ENCODE data around the gene KIAA1549.
"Not testable (repeated sequence)": the region's sequence is repeated elsewhere in the genome, so short reads cannot be mapped to it uniquely, and the experiment has no call there.

The KIAA1549 gene

GRCh38 chr7:138941545-138941944 lies 39.6 kb downstream of the KIAA1549 start:
- DNase-seq: no peak

DNA sequence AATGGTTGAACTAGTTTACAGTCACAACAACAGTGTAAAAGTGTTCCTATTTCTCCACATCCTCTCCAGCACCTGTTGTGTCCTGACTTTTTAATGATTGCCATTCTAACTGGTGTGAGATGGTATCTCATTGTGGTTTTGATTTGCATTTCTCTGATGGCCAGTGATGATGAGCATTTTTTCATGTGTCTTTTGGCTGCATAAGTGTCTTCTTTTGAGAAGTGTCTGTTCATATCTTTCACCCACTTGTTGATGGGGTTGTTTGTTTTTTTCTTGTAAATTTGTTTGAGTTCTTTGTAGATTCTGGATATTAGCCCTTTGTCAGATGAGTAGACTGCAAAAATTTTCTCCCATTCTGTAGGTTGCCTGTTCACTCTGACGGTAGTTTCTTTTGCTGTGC lies 40.6 kb downstream of the KIAA1549 start:
- not testable (repeated sequence) for DNase-seq

DNA sequence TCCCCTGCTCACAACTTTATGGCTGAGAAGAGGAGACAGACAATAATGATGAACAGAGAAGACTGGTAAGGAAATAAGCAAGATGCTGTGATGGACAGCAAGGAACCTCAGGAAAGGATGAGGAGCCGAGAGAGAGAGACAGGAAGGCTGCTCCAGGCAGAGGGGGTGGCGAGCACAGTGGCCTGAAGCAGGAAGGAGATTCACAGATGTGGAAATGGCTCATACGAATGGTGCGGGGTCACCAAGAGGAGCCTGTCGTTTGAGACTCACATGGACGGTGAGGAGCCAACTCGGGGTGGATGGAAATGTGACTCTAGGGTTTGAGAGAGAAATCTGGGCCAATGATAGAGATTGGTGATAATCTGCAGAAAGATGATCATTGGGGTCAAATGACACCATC lies 43.7 kb downstream of the KIAA1549 start:
- DNase-seq: no peak

GRCh38 chr7:138935465-138936011 lies 45.7 kb downstream of the KIAA1549 start:
- no peak for DNase-seq

DNA sequence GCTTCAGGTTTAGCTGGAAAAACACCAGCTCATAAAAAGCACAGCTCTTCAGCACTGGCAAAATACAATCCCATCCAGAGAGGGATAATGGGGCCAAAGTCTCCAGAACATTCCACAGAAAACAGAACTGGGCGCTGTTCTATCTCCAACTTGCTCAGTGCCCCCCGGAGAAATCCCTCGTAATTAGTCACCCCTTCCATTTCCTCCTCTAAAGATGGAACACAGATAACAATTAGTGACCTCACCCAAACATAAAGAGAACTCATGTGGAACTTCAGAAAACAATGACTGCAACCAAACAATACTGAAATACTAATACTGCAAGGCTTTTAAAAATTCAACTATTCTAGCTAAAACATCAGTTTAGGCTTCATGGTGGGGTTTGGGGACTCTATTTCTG lies 46.3 kb downstream of the KIAA1549 start:
- no peak for DNase-seq

GRCh38 chr7:138934367-138934766 lies 46.8 kb downstream of the KIAA1549 start:
- no peak for DNase-seq

GRCh38 chr7:138932870-138933269 lies 48.3 kb downstream of the KIAA1549 start:
- no peak for DNase-seq

GRCh38 chr7:138932427-138932826 lies 48.8 kb downstream of the KIAA1549 start:
- no peak for DNase-seq

DNA sequence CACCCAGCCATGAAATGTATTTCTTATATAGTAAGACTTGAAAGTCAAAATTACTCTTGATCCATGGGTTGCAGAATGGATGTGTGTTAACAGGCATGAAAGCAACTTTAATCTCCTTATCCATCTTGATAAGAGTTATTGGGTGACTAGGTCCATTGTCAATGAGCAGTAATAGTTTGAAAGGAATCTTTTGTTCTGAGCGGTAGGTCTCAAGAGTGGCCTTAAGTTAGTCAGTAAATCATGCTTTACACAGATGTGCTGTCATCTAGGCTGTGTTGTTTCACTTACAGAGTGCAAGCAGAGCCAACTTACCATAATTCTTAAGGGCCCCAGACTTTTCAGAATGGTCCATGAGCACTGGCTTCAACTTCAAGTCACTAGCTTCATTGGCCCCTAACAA lies 51.2 kb downstream of the KIAA1549 start:
- DNase-seq: no peak

DNA sequence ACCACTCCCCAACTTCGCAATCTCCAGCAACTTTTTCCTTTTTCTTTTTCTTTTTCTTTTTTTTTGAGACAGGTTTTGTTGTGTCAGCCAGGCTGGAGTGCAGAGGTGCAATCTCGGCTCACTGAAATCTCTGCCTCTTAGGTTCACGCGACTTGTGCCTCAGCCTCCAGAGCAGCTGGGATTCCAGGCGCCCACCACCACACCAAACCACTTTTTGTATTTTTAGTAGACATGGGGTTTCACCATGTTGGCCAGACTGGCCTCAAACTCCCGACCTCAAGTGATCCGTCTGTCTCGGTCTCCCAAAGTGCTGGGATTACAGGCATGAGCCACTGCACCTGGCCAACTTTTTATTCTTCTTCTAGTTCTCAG lies 55.0 kb downstream of the KIAA1549 start:
- no peak for DNase-seq

DNA sequence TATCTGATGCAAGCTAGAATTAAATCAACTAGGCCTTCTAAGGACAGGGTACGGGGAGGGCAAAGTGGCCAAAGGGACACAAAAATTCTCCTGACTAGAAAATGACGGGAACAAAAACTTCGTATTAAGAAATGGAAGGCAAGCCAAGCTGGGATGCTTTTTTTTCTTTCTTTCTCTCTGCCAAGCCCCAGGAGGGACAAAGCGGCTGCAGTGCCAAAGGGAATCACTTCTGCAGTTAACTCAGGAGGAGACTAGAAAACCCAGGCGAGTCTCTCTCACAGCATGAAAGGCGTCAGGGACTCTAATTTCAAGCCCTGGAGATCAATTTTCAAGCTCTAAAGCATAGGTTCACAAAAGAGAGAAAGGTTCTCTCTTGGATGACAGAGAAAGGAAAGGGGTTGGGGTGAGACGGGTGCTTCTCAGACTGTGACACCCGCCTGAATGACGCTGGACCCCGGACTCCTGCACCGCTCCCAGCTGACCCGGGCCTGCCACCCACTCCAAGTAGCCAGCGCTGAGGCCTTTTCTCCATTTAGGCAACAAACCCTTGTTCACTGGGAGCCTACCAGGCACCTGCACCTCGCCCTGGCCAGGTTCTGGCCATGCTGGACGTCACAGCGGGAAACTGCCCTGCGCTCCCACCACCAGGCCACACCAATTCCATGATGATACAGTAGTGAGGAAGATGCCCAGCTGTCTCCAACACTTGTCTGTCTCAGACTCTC lies 56.5 kb downstream of the KIAA1549 start:
- DNase-seq: no peak

- no peak for DNase-seq
These were observed 59.9 kb downstream of the KIAA1549 start for GRCh38 chr7:138921277-138921676.

DNA sequence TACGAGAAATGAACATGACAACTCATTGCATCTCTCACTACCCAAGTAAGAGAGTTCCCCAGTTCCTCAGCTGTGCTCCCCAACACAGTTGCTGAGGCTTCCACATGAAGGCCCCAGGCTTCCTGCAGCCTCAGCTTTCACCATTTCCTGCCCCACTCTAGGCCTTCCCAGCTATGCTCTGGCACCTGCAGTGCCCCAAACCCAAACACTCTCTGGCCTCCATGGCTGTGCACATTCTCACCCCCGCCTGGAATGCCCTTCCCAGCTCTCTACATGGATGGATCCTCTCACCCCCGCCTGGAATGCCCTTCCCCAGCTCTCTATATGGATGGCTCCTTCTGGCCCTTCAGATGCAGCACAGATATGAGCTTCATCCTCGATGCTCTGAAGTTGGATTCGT lies 61.3 kb downstream of the KIAA1549 start:
- no peak for DNase-seq

- no peak for DNase-seq
These were observed 62.0 kb downstream of the KIAA1549 start for GRCh38 chr7:138919216-138919615.

- no peak for DNase-seq
These were observed 62.4 kb downstream of the KIAA1549 start for GRCh38 chr7:138918756-138919155.

DNA sequence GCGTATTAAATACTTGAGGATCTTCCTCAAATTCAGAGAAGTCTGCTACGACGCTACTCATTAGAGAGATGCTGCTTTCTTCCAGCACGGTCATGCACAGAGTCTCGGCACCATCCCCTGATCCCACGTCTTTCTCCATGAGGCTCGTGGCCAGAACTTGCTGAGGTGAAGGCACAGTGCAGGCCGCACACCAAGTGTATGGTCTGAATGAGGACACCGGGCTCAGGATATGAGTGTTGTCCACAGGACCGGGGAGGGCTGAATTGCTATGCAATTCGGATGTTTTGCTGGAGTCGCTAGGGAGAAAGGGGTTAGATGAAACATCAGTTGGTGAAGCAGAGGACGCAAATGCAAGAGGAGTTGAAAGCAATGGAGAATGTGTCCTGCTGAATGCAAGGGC lies 63.0 kb downstream of the KIAA1549 start:
- no peak for DNase-seq

- DNase-seq: no peak
These were observed 63.4 kb downstream of the KIAA1549 start for GRCh38 chr7:138917771-138918170.

DNA sequence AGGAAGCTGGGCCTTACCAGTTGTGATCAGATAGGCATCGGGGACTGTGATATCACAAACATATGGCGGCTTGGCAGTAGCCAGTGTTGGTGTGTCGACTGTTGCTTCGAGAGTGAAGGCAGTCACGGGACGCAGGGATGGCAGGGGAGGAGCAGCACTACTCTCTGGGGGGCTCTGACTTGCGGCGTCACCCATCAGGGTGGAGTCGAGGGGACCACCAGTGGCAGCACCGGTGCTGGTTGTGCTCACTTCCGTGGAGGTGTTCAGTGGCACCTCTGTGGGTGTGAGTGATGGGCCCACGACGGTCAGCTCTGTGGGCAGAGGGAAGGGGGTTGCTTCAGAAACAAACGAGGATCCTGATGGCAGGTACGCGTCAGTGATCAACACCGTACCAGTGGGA lies 64.5 kb downstream of the KIAA1549 start:
- no peak for DNase-seq

- DNase-seq: no peak
These were observed 64.9 kb downstream of the KIAA1549 start for GRCh38 chr7:138916275-138916674.

DNA sequence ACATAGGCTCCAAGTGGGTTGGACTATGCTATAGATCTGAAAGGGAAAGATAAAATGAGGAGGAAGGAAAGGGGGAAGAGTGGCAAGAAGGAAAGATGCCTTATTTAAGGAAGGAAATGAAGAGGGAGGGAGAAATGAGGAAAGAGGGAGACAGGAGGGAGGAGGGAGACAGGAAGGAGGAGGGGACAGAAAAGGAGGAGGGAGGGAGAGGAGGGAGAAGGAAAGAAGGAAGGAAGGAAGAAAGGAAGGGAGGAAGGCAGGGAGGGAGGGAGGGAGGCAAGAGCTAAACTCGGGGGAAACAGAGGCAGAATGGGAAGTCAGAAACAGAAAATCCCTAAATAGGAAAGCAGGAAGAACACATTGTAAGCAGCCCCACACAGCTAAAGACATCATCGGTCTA lies 67.4 kb downstream of the KIAA1549 start:
- DNase-seq: no peak

GRCh38 chr7:138911007-138911406 lies 70.2 kb downstream of the KIAA1549 start:
- DNase-seq: no peak

DNA sequence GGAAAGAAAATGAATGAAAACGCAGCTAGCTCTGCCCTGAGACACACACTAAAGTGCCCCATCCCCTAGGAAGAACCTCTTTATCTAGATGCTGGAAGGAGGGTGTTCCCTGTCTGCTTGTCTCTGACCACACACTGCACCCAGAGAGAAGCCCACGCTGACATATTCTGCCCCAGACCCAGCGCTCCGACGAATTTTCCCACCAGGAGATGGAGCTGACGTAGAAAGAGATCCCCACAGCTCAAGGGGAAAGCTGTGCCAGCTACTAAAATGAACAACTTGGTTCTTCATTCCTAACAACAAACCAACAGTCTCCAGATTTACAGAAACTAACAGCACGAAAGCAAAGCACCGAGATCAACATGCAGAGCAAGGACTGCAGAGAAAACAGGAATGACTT lies 73.3 kb downstream of the KIAA1549 start:
- no peak for DNase-seq

DNA sequence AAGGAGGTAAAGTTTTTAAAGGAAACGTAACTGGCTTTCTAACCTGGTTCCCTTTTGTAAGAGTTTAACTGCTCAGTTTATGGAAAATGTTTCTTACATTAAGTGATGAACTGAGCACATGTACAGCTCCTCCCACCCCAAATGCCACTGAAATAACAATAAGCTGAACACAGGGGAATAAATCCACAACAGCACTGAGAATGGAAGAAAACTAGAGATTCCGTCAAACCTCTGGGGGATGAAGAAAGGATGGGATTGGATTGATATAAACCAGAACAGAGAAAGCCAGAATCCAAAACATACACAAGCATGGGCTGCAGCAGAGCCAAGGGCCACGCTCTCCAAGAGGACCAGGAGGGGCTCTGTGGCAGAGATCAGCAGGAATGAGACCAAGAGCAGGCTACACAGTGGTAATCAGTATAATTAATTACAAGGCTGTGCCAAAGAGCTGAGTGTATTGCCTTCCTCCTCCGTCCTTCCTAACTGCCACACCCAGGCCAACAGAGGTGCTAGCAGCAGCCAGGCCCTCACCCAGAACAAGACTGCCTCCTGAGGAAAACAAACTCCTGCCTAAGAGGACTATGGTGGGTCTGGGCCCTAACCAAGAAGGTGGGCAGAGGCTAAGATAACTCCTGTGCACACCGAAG lies 73.9 kb downstream of the KIAA1549 start:
- no peak for DNase-seq

DNA sequence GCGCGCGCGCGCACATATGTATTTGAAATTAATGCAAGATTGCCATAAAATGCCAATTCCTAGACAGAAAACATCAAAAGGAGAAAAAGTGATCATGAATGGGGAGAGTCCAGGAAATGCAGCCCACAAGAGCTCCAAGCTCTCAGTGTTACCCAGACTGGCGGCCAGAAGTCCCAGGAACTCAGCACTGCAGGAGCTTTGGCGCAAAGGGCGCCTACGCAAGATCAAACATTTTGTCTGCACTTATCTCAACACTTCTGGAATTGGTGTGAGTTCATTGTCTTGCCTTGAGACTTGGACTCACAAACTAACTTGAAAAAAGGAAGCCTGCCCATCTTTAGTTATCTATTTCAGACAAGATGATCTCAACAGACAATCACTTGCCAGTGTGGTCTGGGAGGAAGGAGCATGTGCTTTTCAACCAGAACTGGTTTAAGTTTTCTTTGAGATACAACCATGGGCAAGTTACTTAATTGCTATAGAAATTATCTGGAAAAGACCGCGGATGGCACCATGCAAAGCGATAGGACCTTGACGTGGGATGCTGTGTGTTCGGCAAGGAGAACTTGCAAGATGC lies 77.2 kb downstream of the KIAA1549 start:
- DNase-seq: no peak

All from activated CD4-positive, CD25-positive, alpha-beta regulatory T cell treated with anti-CD3 and anti-CD28 coated beads, Interleukin-2, amount 50 U/mL, for 72 hours (primary cell).